Measurements from ENCODE around the gene GFOD1.
A peak's percentile ranks its signal among the peaks of the same experiment; 100 is the strongest.

Gene GFOD1

DNA sequence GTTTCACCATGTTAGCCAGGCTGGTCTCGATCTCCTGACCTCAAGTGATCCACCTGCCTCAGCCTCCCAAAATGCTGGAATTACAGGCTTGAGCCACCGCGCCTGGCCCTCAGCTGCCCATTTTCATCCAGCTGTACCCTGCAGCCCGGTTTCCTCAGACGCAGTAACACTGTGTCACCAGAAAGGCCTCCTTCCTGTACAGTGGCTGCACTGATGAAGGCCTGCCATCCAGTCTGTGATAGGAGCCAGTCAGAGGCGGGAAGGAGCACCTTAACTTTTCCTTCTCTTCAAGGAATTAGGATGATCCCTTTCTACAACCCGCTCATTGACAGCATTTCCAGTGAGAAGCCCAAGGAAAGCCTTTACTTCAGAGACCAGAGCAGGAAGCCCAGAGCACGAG is 75.9 kb downstream of the GFOD1 start:
- no peak for DNase-seq (ENCODE audit: extremely low read depth, low read depth)
- TF ChIP-seq, protein P1, sequence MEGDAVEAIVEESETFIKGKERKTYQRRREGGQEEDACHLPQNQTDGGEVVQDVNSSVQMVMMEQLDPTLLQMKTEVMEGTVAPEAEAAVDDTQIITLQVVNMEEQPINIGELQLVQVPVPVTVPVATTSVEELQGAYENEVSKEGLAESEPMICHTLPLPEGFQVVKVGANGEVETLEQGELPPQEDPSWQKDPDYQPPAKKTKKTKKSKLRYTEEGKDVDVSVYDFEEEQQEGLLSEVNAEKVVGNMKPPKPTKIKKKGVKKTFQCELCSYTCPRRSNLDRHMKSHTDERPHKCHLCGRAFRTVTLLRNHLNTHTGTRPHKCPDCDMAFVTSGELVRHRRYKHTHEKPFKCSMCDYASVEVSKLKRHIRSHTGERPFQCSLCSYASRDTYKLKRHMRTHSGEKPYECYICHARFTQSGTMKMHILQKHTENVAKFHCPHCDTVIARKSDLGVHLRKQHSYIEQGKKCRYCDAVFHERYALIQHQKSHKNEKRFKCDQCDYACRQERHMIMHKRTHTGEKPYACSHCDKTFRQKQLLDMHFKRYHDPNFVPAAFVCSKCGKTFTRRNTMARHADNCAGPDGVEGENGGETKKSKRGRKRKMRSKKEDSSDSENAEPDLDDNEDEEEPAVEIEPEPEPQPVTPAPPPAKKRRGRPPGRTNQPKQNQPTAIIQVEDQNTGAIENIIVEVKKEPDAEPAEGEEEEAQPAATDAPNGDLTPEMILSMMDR (IDR thresholded peaks at IDR 0.05; ENCODE audit: low read depth, low read length) = no peak

DNA sequence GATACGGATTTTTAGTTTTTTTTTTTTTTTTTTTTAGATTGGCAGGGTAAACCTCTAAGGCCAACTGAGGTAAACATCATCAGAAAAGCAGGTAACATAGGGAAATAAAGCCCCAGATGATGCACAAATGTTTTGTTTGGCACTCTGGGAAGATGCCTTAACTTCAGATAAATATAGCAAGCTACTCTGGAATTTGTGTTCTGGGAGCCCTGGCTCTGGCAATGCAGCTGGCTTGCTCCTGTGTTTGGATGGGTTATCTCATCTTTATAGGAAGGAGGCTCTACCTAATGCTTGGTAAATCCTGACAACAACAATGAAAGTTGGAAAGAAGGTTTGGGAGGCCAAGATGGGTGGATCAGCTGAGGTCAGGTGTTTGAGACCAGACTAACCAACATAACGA is 77.4 kb downstream of the GFOD1 start:
- no peak for DNase-seq (ENCODE audit: extremely low read depth, low read depth)
- TF ChIP-seq, protein P1 (IDR thresholded peaks at IDR 0.05; ENCODE audit: low read depth, low read length) = no peak

DNA sequence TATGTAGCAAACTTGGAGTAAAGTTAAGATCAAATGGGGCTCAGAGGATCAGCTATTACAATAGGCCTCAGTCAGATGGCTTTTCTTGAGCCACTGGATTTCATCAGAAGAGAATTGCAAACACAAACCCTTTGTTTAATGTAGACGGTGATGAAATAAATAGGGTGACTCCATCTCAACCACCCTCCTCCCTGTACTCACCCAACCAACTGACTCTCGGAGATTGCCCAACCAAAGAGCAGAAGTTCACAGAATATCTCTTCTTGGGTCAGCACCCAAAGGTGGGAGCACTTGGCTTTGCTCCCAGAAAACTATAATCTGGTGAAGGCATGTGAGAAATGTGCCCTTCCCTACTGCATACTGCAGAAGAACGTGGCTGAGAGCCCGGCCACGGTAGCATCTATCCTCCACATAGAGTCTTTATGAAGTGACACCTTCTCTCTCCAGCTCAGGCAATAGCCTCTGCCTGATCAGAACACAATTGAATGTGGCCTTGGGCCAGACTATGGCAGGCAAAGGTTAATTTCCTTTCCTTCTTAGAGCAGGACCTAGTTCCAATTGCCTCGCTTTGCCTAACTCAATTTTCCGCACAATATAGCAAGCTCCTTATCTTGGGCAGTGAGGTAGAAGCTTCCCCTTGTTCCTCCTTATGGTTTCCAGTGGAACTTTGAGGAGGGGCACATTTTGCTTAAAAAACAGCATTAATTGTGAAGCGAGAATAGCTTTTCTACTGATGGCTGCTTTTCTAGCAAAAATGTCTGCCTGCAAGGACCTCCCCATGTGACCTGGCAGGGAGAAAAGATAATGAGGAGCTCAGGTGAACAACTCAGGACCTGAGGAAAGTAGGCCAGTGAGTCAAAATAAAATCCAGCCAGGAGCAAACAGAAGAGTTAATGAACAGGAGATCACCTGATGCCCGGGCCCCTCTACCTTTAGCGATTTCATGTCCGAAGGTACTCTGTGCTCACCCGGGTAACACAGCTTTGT is 79.4 kb downstream of the GFOD1 start:
- peak; percentile 67 for DNase-seq (ENCODE audit: extremely low read depth, low read depth)
- TF ChIP-seq, protein P1 (IDR thresholded peaks at IDR 0.05; ENCODE audit: low read depth, low read length) = no peak

DNA sequence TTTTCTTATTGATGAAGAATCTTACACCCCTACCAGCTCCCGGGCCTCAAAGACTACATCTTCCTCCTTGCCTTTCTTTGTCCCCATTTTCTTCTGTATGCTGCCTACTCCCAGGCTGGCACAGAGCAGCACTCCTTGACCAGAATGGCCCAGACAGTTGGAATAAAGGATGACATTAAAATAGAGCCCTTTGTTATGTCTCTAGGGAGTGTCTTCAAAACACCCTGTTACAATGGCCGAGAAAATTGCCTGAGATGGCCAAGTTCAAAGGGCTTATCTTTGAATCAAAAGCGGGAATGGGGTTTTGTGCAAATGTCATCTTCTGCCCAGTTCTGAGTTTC is 80.1 kb downstream of the GFOD1 start:
- TF ChIP-seq, protein P1 (IDR thresholded peaks at IDR 0.05; ENCODE audit: low read depth, low read length) = no peak
- no peak for DNase-seq (ENCODE audit: extremely low read depth, low read depth)

DNA sequence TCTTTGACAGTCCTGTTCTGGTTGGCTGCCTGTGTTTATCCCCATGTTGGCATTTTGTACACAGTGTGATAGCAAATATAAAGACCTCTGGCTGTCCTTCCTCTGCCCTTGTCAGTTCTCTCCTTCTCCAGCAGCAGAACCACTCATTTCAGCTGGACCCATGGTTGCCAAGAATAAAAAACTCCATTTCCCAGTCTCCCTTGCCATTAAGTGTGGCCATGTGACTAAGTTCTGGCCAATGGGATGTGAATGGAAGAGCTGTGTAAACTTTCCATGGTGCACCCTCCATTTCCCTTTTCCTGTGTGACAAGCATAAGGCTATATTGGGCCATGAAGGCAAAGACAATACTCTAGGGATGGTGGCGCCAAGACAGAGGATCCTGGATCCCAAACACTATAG is 80.6 kb downstream of the GFOD1 start:
- DNase-seq (ENCODE audit: extremely low read depth, low read depth) = no peak
- TF ChIP-seq, protein P1 (IDR thresholded peaks at IDR 0.05; ENCODE audit: low read depth, low read length) = no peak

DNA sequence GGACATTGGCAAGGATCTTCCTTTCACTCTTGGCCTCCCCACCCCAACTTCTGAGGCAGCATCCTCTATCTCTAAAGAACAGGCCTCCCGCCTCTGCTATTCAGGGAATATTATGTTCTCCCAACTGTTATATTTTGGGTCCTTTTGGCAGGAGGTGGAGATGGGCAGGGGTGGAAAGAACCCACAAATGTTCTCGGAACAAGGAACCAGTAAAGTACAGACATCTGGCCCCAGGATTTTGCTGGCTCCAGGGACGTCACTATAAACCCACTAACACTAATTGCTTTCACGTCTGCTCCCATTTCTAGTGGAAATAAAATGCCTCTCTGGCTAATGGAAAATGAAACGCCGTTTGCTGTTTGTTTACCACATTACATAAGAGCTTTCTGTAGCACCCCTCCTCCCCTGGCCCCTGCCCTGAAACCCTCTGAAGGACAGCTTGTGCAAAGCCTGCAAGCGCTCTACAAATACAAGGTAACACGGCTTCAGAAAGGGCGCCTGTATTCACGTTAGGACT is 81.4 kb downstream of the GFOD1 start:
- no peak for DNase-seq (ENCODE audit: extremely low read depth, low read depth)
- TF ChIP-seq, protein P1 (IDR thresholded peaks at IDR 0.05; ENCODE audit: low read depth, low read length) = no peak

DNA sequence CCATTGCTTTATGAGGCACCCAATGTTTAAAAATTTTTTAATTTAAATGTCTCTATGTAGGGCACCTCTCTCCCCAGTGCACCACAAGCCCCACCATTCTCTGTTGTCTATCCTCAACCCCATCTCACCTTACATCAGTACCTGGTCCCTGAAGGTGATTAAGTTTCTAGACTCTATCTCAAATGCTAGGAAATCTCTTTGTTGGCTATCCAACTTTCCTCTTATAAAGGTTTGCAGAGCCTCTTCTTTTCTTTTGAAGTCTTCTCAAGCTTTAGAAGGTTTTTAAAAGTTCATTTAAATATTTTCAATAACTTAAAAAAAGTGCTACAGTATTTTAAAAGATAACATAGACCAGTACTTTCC is 82.5 kb downstream of the GFOD1 start:
- TF ChIP-seq, protein P1 (IDR thresholded peaks at IDR 0.05; ENCODE audit: low read depth, low read length) = no peak
- no peak for DNase-seq (ENCODE audit: extremely low read depth, low read depth)
